ENCODE results near the gene KLF17. TPM values are rescaled to one million over a fixed set of nuclear protein-coding genes. Genes with fewer than 3 reads are reported as not detected.

The KLF17 gene
- total and polyA plus RNA-seq, 2 donors (not counting 1 experiment from before 2014, with no cell fraction given) = not detected

GRCh38 chr1:44151332-44151731, 32.7 kb downstream of the KLF17 start:
- Histone ChIP-seq H3K4me2 (replicated peaks; ENCODE audit: low read depth, low read length, poor library complexity, severe bottlenecking) (no peak overlapping the region), H4K20me1 (ENCODE audit: control insufficient read depth, insufficient read depth, low read length, poor library complexity, severe bottlenecking) (no peaks in the 10 kb centered on the region), H3K27ac (ENCODE audit: low read length in 2 of 2) (no peak overlapping the region), H2AFZ (ENCODE audit: insufficient read depth, low read depth, low read length, poor library complexity, severe bottlenecking) (no peak overlapping the region), H3K36me3 (replicated peaks in 1 of 2; ENCODE audit: control extremely low read depth in 1 of 2, control insufficient read depth in 1 of 2, extremely low read depth in 1 of 2, insufficient read depth in 2 of 2, low read length in 1 of 2) (no peaks in the 10 kb centered on the region), H3K4me3 (ENCODE audit: control extremely low read depth in 1 of 5, extremely low read depth in 1 of 5, insufficient read depth in 1 of 5, low read depth in 2 of 5, low read length in 4 of 5) (no peak overlapping the region), H3K9ac (ENCODE audit: low read length) (no peak overlapping the region), H3K79me2 (ENCODE audit: control insufficient read depth, insufficient read depth, low read length) (no peaks in the 10 kb centered on the region), H3K27me3 (replicated peaks in 1 of 4; ENCODE audit: control extremely low read depth in 1 of 4, control insufficient read depth in 3 of 4, insufficient read depth in 4 of 4, low read length in 3 of 4) (no peaks in the 10 kb centered on the region), H3K9me3 (ENCODE audit: control extremely low read depth in 1 of 3, control insufficient read depth in 2 of 3, insufficient read depth in 1 of 3, low read length in 2 of 3) (peaks cover 0 to 8% (median 0%) of the 10 kb centered on the region in 3 donors), H3K4me1 (ENCODE audit: control insufficient read depth in 2 of 2, insufficient read depth in 2 of 2, low read length in 2 of 2) (no peaks in the 10 kb centered on the region)
- no peak for TF ChIP-seq EZH2 (IDR thresholded peaks at IDR 0.05; ENCODE audit: borderline replicate concordance, insufficient read depth, low read depth, low read length, poor library complexity, severe bottlenecking)
- TF ChIP-seq, protein P1, sequence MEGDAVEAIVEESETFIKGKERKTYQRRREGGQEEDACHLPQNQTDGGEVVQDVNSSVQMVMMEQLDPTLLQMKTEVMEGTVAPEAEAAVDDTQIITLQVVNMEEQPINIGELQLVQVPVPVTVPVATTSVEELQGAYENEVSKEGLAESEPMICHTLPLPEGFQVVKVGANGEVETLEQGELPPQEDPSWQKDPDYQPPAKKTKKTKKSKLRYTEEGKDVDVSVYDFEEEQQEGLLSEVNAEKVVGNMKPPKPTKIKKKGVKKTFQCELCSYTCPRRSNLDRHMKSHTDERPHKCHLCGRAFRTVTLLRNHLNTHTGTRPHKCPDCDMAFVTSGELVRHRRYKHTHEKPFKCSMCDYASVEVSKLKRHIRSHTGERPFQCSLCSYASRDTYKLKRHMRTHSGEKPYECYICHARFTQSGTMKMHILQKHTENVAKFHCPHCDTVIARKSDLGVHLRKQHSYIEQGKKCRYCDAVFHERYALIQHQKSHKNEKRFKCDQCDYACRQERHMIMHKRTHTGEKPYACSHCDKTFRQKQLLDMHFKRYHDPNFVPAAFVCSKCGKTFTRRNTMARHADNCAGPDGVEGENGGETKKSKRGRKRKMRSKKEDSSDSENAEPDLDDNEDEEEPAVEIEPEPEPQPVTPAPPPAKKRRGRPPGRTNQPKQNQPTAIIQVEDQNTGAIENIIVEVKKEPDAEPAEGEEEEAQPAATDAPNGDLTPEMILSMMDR (IDR thresholded peaks at IDR 0.05) = no peak
- H3K27me3 Mint-ChIP-seq = peaks cover 23% of the 10 kb centered on the region
- ChIA-PET CTCF (no interaction called here), POLR2A (no interaction called here)
- no peaks in the 10 kb centered on the region for H3K9me3 Mint-ChIP-seq (ENCODE audit: insufficient read depth)
- DNase-seq (no peak), ATAC-seq (ENCODE audit: low read depth) (no peak)
- intact Hi-C loops (cut with micrococcal nuclease) = no loop called here
- WGBS (ENCODE audit: insufficient coverage) = no CpG with 5 or more reads among the region's 6 CpGs
- H3K4me3 Mint-ChIP-seq = no peak overlapping the region
- H3K27ac Mint-ChIP-seq = no peak overlapping the region
- H3K4me1 Mint-ChIP-seq = no peaks in the 10 kb centered on the region

GRCh38 chr1:44151808-44152207, 33.2 kb downstream of the KLF17 start:
- WGBS (ENCODE audit: insufficient coverage) = no CpG with 5 or more reads among the region's 1 CpG
- Mint-ChIP-seq H3K4me3 (no peak overlapping the region), H3K27me3 (peaks cover 23% of the 10 kb centered on the region)

More at GRCh38 chr1:44151808-44152207, 33.2 kb downstream of the KLF17 start:
- CTCF ChIA-PET = no interaction called here
- POLR2A ChIA-PET = no interaction called here
- intact Hi-C loops (cut with micrococcal nuclease) = no loop called here
- TF ChIP-seq, protein P1 (IDR thresholded peaks at IDR 0.05) = no peak
- TF ChIP-seq EZH2 (IDR thresholded peaks at IDR 0.05; ENCODE audit: borderline replicate concordance, insufficient read depth, low read depth, low read length, poor library complexity, severe bottlenecking) = no peak
- Mint-ChIP-seq H3K27ac (no peak overlapping the region), H3K4me1 (no peaks in the 10 kb centered on the region), H3K9me3 (ENCODE audit: insufficient read depth) (no peaks in the 10 kb centered on the region)
- DNase-seq = no peak
- H3K79me2 ChIP-seq (ENCODE audit: control insufficient read depth, insufficient read depth, low read length) = no peaks in the 10 kb centered on the region
- no peaks in the 10 kb centered on the region for H3K36me3 ChIP-seq (replicated peaks in 1 of 2; ENCODE audit: control extremely low read depth in 1 of 2, control insufficient read depth in 1 of 2, extremely low read depth in 1 of 2, insufficient read depth in 2 of 2, low read length in 1 of 2)
- no peaks in the 10 kb centered on the region for H3K4me1 ChIP-seq (ENCODE audit: control insufficient read depth in 2 of 2, insufficient read depth in 2 of 2, low read length in 2 of 2)
- H2AFZ ChIP-seq (ENCODE audit: insufficient read depth, low read depth, low read length, poor library complexity, severe bottlenecking) = no peak overlapping the region
- H3K27me3 ChIP-seq (replicated peaks in 1 of 4; ENCODE audit: control extremely low read depth in 1 of 4, control insufficient read depth in 3 of 4, insufficient read depth in 4 of 4, low read length in 3 of 4) = no peaks in the 10 kb centered on the region
- H3K4me2 ChIP-seq (replicated peaks; ENCODE audit: low read depth, low read length, poor library complexity, severe bottlenecking) = no peak overlapping the region
- no peak overlapping the region for H3K4me3 ChIP-seq (ENCODE audit: control extremely low read depth in 1 of 5, extremely low read depth in 1 of 5, insufficient read depth in 1 of 5, low read depth in 2 of 5, low read length in 4 of 5)
- H3K9me3 ChIP-seq (ENCODE audit: control extremely low read depth in 1 of 3, control insufficient read depth in 2 of 3, insufficient read depth in 1 of 3, low read length in 2 of 3) = peaks cover 0 to 3% (median 0%) of the 10 kb centered on the region in 3 donors
- ATAC-seq (ENCODE audit: low read depth) = no peak
- H4K20me1 ChIP-seq (ENCODE audit: control insufficient read depth, insufficient read depth, low read length, poor library complexity, severe bottlenecking) = no peaks in the 10 kb centered on the region
- H3K9ac ChIP-seq (ENCODE audit: low read length) = no peak overlapping the region
- no peak overlapping the region for H3K27ac ChIP-seq (ENCODE audit: low read length in 2 of 2)
